K562 (cell line): ENCODE measurements around the gene PIP5K1B. TPM values are rescaled to one million over a fixed set of nuclear protein-coding genes. Genes with fewer than 3 reads are reported as not detected.

Experiments used
- ATF1 ChIP-seq, 2 experiments: fragments of 450-650 bp in 1 of 2; IDR thresholded peaks; 2 replicates each; pipeline ENCODE4 v1.6.1; 2016; ENCODE audit warnings: missing compliant biosample characterization in 1 of 2, missing genetic modification characterization in 1 of 2
- CHAMP1 ChIP-seq: fragments of 450-650 bp; IDR thresholded peaks from 2 replicates; pipeline ENCODE4 v1.6.1; 2016; ENCODE audit warnings: mild to moderate bottlenecking
- CREBBP ChIP-seq: IDR thresholded peaks from one replicate; pipeline ENCODE4 v1.6.1; 2012; ENCODE audit warnings: low read depth, mild to moderate bottlenecking, control low read depth, inconsistent platforms, low read length
- DPF2 ChIP-seq: fragments of 450-650 bp; IDR thresholded peaks from 2 replicates; pipeline ENCODE4 v1.6.1; 2016
- ESRRA ChIP-seq: fragments of 450-650 bp; IDR thresholded peaks from 2 replicates; pipeline ENCODE4 v1.6.1; 2014; ENCODE audit warnings: low read depth, mild to moderate bottlenecking, moderate library complexity, borderline replicate concordance
- MITF ChIP-seq: IDR thresholded peaks from 2 replicates; pipeline ENCODE4 v1.6.1; 2014; ENCODE audit warnings: antibody characterized with exemption
- MYBL2 ChIP-seq, 2 experiments: fragments of 450-650 bp in 1 of 2; sonication (generic) in 1 of 2; formaldehyde crosslinking in 1 of 2; IDR thresholded peaks; 2 replicates each; pipeline versions ENCODE4 v1.6.1 to v1.8.1; 2017 to 2022; ENCODE audit warnings: borderline replicate concordance in 1 of 2, inconsistent platforms in 1 of 2, low read depth in 1 of 2, mild to moderate bottlenecking in 1 of 2, missing genetic modification reagents in 1 of 2, moderate library complexity in 1 of 2
- YBX1 ChIP-seq: fragments of 450-650 bp; IDR thresholded peaks from 2 replicates; pipeline ENCODE4 v1.7.1; 2016; ENCODE audit warnings: mild to moderate bottlenecking
- ZBTB9 ChIP-seq: fragments of 450-650 bp; formaldehyde crosslinking; IDR thresholded peaks from 2 replicates; pipeline ENCODE4 v1.4.0; 2020; ENCODE audit warnings: mild to moderate bottlenecking, moderate library complexity
- ZNF324 ChIP-seq: fragments of 250-450 bp; sonication (Bioruptor Pico); IDR thresholded peaks from 2 replicates; pipeline ENCODE4 v1.4.0; 2020; ENCODE audit warnings: mild to moderate bottlenecking
- ZNF75A ChIP-seq: fragments of 450-650 bp; formaldehyde crosslinking; IDR thresholded peaks from 2 replicates; pipeline ENCODE4 v1.4.0; 2020; ENCODE audit warnings: mild to moderate bottlenecking
- polyA plus RNA-seq, 8 experiments: library from polyadenylated mRNA; depleted of rRNA in 4 of 8; stranded (reverse) in 5 of 8; unstranded in 3 of 8; fragments of >200 nt; fragmentation: Nextera tagmentation in 2 of 8; fragmentation: Illumina TruSeq in 1 of 8; extraction: Ambion mirVana in 2 of 8; extraction: Trizol in 1 of 8; gene quantifications; 2 replicates each; pipeline versions ENCODE4 v1.2.1 to v1.2.3, GENCODE V29; 2011 to 2014; ENCODE audit warnings: inconsistent platforms in 1 of 8, missing spikeins in 1 of 8
- total RNA-seq, 7 experiments: library from RNA; depleted of rRNA in 6 of 7; stranded (reverse); fragments of >200 nt in 6 of 7; fragmentation: Illumina TruSeq in 2 of 7; extraction: Trizol in 2 of 7; gene quantifications; 2 replicates each; pipeline versions ENCODE4 v1.2.1 to v1.2.3, GENCODE V29; 2011 to 2021; ENCODE audit warnings: low replicate concordance in 1 of 7
- TF ChIP-seq, protein P1 (sequence below): fragments of 450-650 bp; IDR thresholded peaks from 2 replicates; pipeline ENCODE4 v1.6.1; 2018; ENCODE audit not compliant: partially characterized antibody
- TF ChIP-seq, protein P2 (sequence below): fragments of 250-450 bp; sonication (Bioruptor Pico); IDR thresholded peaks from 2 replicates; pipeline ENCODE4 v1.5.0; 2022; ENCODE audit warnings: mild to moderate bottlenecking

PIP5K1B gene
- total and polyA plus RNA-seq, 9 of the 15 experiments (the other 6 are each of a cell fraction or from before 2014, with no cell fraction given): 3.1 to 12.9 (median 7.4) TPM

DNA sequence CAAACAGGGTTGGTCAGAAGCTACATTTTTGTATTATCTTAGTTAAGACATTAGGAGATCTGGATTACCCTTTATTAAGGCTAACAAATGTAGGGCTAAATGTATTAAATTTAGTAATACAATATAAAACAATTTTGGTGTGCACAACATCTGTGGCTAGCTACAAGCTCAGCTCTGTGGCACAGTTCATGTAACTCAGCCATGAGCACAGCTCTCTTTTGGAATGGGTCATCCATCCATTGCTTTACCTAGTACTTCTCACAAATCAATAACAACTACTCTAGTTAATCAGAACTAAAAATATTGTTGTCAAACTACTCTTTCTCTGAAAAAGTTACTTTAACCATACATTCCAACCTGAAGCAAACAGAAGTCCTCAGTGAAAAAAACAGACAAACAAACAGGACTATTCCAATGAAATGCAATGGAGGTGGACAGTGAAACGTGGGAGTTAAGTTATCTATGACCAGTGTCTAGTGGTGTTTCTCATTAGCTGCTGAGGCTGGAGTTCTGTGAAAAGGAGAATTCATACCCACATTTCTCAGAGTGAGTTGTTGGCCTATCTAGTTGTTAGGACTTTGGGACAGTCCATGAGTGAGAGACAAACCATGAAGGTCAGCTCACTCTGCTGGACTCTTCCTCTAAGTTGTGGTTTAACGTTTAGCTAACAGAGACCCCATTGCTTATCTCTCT is 55.1 kb downstream of the PIP5K1B start (continued):
- TF ChIP-seq CREBBP: no peak
- no peak for TF ChIP-seq ZNF324 (CRISPR knock-in tag)
- no peak for TF ChIP-seq ZNF75A (CRISPR knock-in tag)
- TF ChIP-seq, protein P1, sequence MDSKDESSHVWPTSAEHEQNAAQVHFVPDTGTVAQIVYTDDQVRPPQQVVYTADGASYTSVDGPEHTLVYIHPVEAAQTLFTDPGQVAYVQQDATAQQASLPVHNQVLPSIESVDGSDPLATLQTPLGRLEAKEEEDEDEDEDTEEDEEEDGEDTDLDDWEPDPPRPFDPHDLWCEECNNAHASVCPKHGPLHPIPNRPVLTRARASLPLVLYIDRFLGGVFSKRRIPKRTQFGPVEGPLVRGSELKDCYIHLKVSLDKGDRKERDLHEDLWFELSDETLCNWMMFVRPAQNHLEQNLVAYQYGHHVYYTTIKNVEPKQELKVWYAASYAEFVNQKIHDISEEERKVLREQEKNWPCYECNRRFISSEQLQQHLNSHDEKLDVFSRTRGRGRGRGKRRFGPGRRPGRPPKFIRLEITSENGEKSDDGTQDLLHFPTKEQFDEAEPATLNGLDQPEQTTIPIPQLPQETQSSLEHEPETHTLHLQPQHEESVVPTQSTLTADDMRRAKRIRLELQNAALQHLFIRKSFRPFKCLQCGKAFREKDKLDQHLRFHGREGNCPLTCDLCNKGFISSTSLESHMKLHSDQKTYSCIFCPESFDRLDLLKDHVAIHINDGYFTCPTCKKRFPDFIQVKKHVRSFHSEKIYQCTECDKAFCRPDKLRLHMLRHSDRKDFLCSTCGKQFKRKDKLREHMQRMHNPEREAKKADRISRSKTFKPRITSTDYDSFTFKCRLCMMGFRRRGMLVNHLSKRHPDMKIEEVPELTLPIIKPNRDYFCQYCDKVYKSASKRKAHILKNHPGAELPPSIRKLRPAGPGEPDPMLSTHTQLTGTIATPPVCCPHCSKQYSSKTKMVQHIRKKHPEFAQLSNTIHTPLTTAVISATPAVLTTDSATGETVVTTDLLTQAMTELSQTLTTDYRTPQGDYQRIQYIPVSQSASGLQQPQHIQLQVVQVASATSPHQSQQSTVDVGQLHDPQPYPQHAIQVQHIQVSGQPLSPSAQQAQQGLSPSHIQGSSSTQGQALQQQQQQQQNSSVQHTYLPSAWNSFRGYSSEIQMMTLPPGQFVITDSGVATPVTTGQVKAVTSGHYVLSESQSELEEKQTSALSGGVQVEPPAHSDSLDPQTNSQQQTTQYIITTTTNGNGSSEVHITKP: peak; percentile 97
- TF ChIP-seq CHAMP1: peak; percentile 35; the same call in 1 of the 2 replicates
- no peak for TF ChIP-seq ZBTB9 (CRISPR knock-in tag)
- no peak for TF ChIP-seq ATF1 (CRISPR knock-in tag; IDR thresholded peaks at IDR 0.05)
- TF ChIP-seq ATF1 (tag; IDR thresholded peaks at IDR 0.05): 0 out of 2 replicates have a peak, but pooled peaks have one; percentile 16
- peak; percentile 13; the same call in 1 of the 2 replicates for TF ChIP-seq MYBL2 (IDR thresholded peaks at IDR 0.05; ENCODE audit: low read depth)
- no peak for TF ChIP-seq MYBL2 (CRISPR knock-in tag; IDR thresholded peaks at IDR 0.05; ENCODE audit: borderline replicate concordance)
- TF ChIP-seq DPF2: peak; percentile 14; the same call in 1 of the 2 replicates
- TF ChIP-seq, protein P2, sequence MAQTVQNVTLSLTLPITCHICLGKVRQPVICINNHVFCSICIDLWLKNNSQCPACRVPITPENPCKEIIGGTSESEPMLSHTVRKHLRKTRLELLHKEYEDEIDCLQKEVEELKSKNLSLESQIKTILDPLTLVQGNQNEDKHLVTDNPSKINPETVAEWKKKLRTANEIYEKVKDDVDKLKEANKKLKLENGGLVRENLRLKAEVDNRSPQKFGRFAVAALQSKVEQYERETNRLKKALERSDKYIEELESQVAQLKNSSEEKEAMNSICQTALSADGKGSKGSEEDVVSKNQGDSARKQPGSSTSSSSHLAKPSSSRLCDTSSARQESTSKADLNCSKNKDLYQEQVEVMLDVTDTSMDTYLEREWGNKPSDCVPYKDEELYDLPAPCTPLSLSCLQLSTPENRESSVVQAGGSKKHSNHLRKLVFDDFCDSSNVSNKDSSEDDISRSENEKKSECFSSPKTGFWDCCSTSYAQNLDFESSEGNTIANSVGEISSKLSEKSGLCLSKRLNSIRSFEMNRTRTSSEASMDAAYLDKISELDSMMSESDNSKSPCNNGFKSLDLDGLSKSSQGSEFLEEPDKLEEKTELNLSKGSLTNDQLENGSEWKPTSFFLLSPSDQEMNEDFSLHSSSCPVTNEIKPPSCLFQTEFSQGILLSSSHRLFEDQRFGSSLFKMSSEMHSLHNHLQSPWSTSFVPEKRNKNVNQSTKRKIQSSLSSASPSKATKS (CRISPR knock-in tag): no peak
- TF ChIP-seq YBX1: no peak
- peak; percentile 40; the same call in 1 of the 2 replicates for TF ChIP-seq ESRRA
- no peak for TF ChIP-seq MITF
